Glomerular endothelial cell (primary cell): ENCODE measurements around the gene CPEB4. TPM values are rescaled to one million over a fixed set of nuclear protein-coding genes. Genes with fewer than 3 reads are reported as not detected.

Source experiments
- DNase-seq: peaks from one replicate; pipeline ENCODE4 v3.0.0-alpha.2; 2011; ENCODE audit warnings: low read depth, low spot score; ENCODE audit errors: extremely low read depth
- total RNA-seq: library from RNA; depleted of rRNA; stranded (reverse); fragments of >200 nt; gene quantifications from 2 replicates; pipeline ENCODE4 v1.2.3, GENCODE V29; 2015

CPEB4 gene
- total RNA-seq, 1 donor from 2014 or later = 12.4 TPM

DNA sequence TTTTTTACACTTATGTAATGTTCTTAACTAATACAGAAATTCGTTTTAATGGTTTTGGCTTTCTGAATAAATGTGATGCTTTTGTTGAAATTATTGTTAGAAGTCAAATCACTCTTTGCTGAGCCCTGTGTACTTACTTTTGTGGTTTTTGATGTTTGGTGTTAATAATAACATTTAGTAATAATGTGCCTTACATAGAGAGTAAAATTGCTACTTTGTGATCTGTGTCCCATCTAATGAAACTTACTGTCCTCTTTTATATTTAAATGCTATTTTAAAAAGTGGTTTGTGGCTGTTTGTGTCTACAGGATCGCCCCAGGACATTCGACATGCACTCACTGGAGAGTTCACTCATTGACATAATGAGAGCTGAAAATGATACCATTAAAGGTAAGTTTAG lies 22.1 kb downstream of the CPEB4 start:
- no peak for DNase-seq

DNA sequence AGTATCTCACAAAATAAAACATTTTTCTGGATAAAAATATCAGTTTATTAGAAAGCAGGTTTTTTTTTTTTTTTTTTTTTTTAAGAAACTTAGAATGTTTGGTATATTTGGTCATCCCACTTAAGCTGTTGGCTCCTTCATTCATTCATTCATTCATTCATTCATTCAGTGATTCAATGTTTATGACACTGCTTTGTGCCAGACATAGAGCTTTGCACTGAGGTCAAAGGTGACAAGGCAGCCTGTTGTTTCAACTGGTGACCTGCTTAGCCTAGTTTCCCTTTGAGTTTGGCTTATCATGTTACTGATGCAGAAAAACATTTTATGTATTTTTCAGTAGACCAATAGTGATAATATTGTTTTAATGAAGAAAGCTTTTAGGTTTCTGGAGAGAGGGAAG lies 23.5 kb downstream of the CPEB4 start:
- no peak for DNase-seq

DNA sequence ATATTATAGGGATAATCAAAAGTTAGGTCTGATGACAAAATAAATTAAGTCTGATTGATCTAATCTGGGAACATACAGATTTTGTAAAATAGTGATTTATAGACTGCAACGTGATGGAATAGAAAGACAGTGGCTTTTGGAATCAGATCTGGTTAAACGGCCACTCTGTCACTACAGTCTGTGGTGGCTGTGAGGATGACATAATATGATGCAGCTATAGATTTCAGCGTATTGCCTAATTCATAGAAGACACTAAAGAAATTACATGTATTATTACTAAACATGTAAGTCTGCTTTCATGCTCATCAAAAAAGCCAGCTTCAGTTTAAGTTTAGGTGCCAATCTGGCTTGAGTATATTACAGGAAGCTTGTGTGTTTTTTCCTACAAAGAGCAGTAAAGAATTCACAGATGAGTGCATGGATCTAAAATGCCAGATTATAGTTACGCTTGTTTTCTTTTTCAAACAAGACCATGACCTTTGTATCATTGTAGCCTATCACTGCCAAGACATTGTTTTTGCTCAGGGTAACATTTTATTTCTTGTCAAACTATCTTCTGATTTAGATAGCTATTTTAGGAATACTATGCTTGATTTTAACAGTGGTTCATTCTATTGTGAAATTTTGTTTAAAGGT lies 25.7 kb downstream of the CPEB4 start:
- DNase-seq = no peak

DNA sequence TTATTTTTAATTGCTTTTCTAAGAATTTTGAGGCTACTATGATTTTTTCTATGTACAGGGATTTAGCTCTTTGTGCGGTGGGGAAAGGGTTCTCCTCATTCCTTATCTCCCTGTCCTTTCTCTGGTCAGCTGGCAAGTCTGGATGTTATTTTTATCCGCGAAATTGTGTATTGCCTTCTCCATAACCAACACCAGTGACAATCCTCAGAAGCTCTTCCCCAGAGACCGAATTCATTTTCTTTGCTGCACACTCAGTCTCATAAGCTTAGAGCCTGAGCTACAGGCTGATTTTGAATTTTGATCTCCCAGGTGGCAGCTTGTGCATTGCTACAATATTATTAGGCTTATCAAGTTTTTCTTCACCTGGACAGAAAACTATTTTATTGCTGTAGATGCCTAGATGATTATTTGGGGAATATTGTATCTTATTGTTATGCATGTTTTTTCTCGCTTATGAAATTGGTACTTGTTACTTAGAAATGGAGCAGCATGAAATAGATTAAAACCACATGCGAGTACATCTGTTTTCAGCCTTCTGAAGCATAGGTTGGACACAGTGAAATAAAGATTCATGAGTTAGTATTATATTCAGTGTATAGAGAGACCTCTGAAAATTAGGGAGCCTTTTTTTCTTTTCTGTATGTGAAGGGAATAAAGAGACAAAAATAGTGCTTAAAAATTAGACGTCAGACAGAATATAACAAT lies 27.3 kb downstream of the CPEB4 start:
- no peak for DNase-seq

DNA sequence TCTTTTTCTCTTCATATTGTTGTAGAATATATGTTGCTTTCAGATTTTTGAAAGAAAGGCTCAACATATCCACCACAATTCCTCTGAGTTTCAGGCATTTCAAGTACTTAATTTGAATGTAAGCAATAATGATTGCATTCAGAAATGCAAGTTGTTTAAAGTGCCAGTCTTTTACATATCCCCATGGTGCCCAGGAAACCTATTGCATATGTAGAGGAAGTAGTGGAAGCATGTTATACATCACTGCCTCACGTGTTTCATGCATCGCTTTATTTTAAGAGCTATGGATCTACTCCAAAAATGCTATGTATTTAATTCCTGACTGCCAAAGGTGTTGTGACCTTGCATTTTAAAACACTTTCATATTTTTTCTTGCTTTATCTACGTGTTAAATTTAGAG lies 28.1 kb downstream of the CPEB4 start:
- DNase-seq = no peak

DNA sequence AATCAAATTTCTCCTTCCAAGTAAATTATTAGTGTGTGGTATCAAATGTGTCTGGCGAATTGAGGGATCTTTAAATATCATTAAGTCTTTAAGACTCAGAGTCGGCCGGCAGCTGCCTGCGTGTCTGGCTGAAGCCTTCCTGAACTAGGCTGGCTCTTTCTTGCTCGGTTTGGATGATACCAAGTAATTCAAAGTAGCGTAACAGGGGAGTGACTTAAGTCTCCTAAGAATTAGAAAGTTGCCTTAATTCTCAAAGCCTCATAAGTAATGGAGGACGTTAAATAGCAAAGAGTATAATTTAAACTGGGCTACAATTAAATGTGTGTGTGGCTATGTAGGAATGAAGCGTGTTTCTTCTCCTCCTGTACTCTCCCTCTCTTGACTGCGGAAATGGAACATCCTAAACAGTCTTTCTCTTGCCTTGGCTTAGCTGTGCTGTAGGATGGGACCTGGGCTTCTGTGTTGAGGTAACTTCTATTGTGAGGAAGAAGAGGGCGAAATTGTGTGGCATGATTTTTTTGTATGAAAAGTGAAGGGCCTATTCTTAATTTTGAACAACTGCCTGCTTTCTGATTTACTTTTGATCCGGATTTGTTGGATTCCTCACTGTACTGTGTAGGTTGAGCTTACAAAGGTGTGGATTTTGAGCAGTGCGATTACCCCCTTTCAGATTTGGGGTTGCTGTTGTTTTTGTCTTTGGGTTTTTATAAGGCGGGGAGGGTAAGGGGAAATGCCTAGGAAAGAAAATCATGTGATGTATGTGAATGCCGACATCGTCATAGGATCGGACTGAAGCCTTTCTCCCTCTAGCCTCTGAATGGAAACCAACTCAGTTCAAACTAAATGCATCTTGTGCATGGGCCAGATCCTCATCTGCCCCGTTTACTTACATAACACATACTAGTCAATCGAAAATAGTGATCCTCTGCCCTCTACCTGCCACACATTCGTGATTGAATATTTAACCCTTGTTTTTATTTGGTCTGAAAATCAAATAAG lies 29.9 kb downstream of the CPEB4 start:
- peak; percentile 92 for DNase-seq

DNA sequence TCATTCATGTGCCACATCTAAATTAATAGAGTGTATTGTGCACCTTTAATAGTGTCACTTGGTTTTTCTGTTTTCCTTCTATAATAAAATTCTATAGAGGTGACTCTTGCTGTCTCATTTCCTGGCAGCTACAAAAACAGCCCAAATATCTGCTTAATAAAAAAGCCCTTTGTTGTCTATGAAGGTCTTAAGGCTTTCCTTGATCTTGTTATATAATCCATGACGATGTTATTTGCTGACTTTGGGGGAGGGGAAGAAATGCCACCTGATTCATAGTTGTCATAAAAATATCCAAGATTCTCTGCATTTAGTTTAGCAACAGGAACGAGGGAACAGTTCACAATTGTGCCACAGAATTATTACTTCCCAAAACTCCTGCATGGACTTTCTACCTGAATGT lies 31.3 kb downstream of the CPEB4 start:
- DNase-seq = peak; percentile 75

DNA sequence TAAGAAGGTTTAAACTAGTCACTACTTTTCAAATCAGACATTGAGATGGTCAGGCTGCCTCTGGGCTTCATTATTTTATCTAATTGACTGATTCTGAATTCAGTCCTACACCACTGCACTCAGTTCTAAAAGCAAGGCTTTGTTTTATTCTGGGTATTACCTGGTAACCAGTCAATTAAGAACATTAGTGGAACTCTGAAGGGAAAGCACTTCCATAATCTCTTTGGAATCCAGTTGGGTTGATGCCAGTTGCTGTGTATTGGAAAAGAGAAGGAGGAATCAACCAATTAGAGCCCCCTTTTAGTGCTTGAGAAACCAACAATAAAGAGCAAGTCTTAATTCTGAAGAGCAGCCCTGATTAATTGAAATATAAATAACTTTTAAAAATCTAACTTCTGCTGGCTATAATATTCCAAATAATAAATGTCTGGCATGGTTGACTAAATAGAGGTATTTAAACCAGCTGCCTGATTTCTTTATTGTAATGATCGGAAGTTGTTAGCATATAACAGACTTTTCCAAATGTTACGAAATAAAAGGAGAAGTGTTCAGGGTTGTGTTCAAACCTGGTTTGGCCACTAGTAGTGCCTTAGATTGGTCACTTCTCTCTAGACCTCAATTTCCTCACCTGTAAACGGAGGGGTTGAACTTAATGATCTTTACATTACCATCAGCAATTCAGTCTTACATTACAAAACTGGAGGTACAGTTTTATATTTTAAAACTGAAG lies 32.0 kb downstream of the CPEB4 start:
- peak; percentile 39 for DNase-seq

DNA sequence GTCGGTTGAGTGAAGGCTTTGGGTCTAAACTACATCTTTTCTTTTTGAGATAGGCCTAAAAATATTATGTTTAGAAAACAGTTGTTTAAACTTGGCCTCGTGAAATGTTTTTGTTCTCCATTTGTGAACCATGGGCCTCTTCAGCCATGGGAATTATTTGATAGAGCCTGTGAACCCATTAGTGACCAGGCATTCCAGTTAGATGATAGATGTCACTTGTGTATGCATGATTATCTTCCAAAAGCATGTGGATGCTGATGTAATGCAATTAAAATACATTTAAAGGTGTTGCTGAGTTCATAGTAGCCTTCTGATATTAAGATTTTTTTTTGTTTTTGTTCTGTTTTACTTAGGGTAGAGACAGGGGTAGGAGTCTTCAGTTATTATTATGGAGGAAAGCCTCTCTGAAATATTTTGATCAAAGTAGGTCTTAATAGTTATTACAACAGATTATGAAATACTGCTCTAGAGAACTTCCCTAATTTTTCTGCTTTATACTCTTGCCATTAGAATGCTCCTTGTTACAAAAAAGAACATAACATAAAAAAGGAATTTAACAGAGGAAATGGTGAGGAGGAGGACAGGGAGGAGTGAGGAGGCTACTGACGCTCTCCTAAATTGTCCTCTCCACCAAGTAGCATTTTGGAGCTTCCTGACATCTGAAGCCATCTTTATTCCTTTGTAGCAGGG lies 32.9 kb downstream of the CPEB4 start:
- no peak for DNase-seq

DNA sequence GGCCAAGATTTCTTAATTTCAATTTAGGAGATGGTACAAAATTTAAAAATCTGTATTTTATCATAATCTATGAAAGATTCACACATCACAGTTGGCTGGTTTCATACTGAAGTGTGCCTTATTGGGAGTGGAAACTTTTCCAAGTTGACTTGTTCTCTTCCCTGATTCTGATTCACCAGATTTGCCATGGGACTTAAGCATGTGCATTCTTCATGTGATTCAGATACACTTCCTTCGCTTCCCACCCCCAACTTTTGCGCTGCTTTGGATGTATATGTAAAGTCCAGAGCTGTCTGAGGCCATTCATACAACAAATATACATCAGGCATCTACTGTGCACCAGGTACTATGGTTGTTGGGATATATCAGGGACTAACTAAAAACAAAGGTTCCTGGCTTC lies 34.4 kb downstream of the CPEB4 start:
- DNase-seq = no peak

DNA sequence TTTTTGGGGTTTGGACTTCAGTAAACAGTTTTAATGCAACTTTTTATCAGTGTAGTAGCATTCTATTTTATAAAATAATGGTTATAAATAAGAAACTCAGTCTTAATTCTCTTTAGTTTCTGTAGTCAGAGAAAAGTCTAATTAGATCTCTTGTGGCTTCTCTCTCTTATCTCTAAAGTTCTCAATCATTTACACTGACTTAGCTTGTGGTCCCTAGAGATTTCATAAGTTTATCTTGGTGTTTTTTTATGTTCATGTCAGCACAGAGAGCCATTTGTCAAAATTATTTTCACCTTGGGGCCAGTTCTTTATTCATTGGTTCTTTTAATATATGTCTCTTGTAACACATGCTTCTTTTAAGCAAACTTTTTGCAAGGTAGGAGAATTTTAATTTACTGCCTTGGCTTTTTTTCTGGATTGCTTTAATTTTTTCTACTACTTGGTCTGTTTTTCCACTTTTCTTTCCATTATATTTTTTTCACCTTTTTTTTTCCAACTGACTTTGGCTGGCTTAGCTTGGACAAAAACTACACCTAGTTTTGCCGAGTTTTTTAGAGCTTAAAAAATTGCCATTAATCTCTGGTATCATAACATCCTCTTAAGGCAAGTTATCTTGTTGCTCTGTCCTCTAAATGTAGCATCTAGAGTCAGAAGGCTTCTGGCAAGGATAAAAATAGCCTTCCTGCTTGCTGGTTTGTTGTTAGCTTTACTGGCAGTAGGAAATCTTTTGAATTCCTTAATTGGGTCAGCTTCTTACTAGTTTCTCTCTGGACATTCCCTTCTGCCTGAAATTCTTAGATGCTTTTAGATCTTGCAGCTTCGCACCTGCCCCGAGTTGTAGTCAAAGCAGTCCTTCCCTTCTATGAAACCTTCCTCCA lies 35.3 kb downstream of the CPEB4 start:
- DNase-seq = no peak

DNA sequence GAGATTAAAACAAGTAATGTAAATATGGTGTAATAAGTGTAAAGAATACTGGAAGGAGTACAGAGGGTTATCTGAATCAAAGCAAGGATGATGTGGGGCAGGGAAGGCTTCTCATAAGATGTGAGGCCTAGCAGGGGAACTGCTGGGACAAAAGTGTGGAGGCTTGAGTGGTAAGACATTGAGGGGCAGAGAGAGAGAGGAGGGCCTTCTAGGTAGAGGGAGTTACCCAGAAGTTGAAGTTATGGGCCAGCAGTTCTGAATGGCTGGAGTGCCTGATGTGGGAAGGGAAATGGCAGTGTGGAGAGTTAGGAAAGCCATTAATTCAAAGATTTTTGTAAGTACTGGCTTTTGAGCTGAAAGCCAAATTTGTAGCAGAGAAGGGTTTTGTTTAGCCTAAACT lies 36.8 kb downstream of the CPEB4 start:
- DNase-seq = no peak

DNA sequence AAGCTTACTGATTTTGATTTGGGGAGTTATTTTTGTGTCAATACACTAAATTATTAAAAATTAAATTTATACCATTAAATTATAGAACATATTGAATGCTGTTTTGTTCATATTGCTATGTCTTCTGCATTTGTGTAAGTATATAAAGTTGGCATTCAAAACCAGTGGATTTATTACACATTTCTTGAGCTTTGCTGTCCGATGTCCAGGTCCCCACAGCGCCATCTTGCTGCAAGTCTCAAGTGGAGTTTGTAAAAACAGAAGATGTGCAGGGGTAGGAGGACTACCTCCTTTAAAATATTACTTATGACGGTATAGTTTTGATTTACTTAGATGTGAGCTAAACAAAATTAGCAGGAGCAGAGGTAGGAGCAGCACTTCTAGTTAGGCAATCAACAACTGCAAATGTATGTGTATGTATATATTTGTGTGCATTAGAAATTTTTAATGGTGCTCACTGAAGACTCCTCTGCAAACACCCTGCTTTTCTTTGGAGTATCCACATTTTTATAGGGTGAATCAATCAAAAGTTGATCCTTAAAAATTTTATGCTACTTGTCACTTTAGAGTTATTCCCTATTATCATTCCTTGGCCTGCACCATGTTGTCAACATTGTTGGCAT lies 37.4 kb downstream of the CPEB4 start:
- DNase-seq = peak; percentile 45

DNA sequence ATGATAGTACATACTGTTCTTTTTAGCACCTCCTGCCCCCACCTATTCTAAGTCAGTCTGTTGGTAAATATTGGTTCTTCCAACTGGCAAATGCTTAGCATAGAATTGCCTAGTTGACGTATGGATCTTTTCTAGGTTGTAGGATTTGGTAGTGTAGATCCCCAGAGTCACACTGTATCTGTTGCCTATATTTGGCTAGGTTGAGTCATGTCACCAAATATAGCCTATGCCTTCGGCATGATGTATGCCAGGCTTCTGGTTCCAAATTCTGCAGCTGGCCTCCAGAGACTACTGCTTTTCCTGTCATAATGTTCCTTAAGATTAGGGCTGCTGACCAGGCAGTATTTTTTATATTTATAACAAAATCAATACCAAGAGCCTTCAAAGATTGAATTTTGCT lies 38.2 kb downstream of the CPEB4 start:
- no peak for DNase-seq

DNA sequence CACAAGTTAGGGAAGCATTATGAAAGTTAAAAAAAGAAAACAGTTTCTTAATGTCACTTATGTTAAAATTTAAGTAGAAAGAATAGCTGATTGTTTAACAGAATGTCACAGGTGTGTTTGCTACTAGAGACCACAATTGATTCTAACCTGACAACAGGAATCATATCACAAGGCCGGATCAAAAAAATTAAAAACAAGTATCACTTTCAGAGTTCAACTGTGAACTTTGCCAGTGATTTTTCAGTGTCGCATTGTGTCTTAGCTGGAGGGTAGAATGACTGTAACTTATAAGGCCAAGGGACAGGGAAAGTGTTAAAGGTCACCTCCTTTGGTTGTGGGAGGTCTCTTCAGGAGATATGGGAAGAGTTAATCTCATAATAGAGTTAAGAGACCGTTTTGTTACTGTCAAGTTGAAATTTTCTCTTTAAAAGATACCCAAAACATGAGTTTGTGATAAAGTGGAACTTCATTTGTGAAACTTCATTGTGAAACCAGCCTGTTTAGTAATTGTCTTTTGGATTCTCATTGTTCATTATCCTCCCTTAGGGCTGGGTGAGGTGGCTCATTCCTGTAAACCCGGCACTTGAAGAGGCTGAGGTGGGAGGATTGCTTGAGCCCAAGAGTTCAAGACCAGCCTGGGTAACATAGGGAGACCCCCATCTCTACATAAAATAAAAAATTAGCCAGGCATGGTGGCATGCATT lies 40.9 kb downstream of the CPEB4 start:
- no peak for DNase-seq

DNA sequence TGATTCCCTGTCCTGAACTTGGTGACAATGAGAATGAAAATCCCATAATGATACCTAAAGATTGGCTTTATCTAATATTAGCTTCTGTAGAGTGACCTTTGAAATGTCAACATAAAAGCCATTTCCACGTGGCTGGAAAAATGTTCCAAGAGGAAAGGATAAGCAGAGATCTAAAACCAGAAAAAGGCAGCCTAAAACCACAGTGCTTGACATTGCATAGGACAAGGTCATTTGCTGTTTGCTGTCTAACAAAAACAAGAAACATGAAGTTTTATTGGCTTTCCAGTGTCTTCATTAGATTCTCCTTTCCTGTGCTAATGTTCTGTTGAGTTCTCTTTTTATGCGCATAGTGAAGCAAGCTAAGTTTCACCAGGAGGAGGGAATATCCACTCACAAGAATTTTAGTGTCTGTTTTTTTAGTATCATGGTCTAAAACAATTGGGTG lies 44.6 kb downstream of the CPEB4 start:
- no peak for DNase-seq

DNA sequence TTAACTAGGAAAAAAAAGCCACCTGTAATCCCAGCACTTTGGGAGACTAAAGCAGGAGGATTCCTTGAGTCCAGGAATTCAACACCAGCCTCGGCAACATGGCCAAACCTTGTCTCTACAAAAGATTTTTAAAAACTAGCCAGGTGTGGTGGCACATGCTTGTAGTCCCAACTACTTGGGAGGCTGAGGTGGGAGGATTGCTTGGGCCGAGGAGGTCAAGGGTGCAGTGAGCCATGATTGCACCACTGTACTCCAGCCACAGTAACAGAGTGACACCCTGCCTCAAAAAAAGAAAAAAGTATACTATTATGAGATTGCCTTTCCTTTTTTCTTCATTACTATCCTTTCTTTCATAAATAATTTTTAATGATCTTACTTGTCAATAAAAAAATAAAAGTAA lies 45.8 kb downstream of the CPEB4 start:
- no peak for DNase-seq

DNA sequence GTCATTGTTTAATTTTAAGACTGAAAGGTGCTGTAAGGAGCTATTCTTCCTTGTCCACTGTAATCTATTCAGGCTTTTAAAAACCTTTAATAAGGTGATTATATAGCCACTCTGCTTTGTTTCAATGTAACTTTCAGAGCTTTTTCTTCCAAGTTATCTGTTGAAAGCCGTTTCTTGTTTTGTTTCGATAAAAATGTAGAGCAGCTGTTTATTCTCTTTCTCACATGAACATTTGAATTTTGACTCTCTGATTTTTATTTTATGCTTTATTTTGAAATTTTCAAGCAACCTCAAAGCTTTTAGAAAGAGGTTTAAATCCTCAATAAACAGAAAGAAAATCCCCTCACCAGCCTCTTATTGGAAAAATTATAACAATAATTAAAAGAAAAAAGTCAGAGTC lies 47.2 kb downstream of the CPEB4 start:
- DNase-seq = no peak
